ENCODE measurements around the gene IQCE. TPM values are rescaled to one million over a fixed set of nuclear protein-coding genes. Genes with fewer than 3 reads are reported as not detected.

The IQCE gene
- total RNA-seq, 1 experiment from 2014 or later, result 13.4 TPM

DNA sequence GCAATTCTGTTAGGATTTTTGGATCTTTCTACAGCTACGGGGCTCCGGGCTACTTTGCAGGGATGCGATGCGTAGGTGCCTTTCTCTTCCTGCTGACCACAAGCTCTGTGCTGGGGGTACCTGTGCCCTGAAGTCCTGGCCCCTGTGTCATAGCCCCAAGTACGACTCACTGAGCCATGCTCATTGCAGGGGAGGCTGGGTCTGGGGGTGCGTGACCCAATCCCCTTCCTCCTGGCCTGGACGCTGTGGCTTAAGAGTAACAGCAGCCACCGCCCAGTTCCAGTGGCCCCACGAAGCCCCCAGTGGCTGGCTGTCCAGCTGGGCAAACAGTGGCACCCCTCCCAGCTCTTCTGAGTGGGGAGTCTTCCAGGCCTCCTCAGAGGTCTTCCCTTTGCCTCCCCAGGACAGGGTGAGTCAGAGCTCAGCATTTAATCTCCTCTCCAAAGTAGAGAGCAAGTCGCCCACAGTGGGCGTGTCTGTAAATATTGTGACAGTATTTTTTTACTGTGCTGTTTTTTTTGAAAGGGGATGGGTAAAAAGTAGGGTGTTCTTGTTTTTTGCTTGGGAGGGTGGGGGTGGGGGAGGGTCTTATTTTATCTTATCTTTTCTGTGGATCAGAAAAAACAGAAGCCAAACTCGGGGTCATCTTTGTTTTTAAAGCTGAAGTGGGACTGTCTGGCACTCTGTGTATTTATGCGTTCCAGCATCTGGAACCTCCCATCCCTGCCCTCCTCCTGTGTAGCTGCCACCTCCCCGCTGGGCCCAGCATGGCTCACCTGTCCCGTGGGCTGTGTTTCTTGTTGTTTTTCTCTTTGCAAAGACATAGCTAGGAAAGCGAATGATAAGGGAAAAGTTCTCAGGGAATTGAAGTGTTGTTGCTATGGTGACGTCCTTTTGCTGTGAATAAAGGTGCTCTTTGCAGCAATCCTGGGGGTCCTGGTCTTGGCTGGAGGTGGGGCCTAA is 31.0 kb upstream of the IQCE start:
- Mint-ChIP-seq H3K27me3 (ENCODE audit: insufficient read depth, unreplicated experiment) (no peaks in the 10 kb centered on the region), H3K36me3 (ENCODE audit: insufficient read depth, unreplicated experiment) (no peaks in the 10 kb centered on the region), H3K4me3 (ENCODE audit: unreplicated experiment) (peak overlapping the region; percentile 38), H3K9me3 (ENCODE audit: unreplicated experiment) (no peaks in the 10 kb centered on the region), H3K27ac (ENCODE audit: unreplicated experiment) (peak overlapping the region; percentile 86), H3K4me1 (ENCODE audit: low read depth, unreplicated experiment) (peaks cover 15% of the 10 kb centered on the region)
- Histone ChIP-seq H3K4me1 (peaks cover 75% of the 10 kb centered on the region), H3K27me3 (replicated peaks; ENCODE audit: control insufficient read depth, insufficient read depth, low read length) (no peaks in the 10 kb centered on the region), H3K9me3 (no peaks in the 10 kb centered on the region), H3K4me3 (ENCODE audit: low read depth, low read length) (no peak overlapping the region), H3K36me3 (ENCODE audit: control insufficient read depth, insufficient read depth, low read length) (no peaks in the 10 kb centered on the region)
- no peak for TF ChIP-seq CTCF (IDR thresholded peaks at IDR 0.05; ENCODE audit: insufficient read depth in 1 of 2, low read depth in 1 of 2, low read length in 1 of 2, severe bottlenecking in 1 of 2, unreplicated experiment in 1 of 2)
- intact Hi-C loops (cut with micrococcal nuclease; ENCODE audit: unreplicated experiment), result no loop called here
- CTCF ChIA-PET, result interaction anchor here (0.6 to 1.4 kb wide), 3 partner anchors 28 to 206 kb away, joined by 4 to 6 read pairs (median 6); partner anchors contain the start of gene BRAT1
- DNase-seq, result peak; percentile 70 to 75
- POLR2A ChIA-PET, result interaction anchor here (0.5 to 0.6 kb wide), 2 partner anchors 32 to 146 kb away, joined by 3 to 5 read pairs; no protein-coding TSS in a partner anchor
- BruUV-seq (replicated peaks), result no TSS peak

GRCh38 chr7:2528481-2529095 is 30.2 kb upstream of the IQCE start:
- Mint-ChIP-seq H3K9me3 (ENCODE audit: unreplicated experiment) (no peaks in the 10 kb centered on the region), H3K4me1 (ENCODE audit: low read depth, unreplicated experiment) (peaks cover 12% of the 10 kb centered on the region), H3K4me3 (ENCODE audit: unreplicated experiment) (peak overlapping the region; percentile 38), H3K27me3 (ENCODE audit: insufficient read depth, unreplicated experiment) (no peaks in the 10 kb centered on the region), H3K36me3 (ENCODE audit: insufficient read depth, unreplicated experiment) (no peaks in the 10 kb centered on the region), H3K27ac (ENCODE audit: unreplicated experiment) (peak overlapping the region; percentile 86)
- Histone ChIP-seq H3K4me3 (ENCODE audit: low read depth, low read length) (no peak overlapping the region), H3K27me3 (replicated peaks; ENCODE audit: control insufficient read depth, insufficient read depth, low read length) (no peaks in the 10 kb centered on the region), H3K4me1 (peaks cover 67% of the 10 kb centered on the region), H3K9me3 (no peaks in the 10 kb centered on the region), H3K36me3 (ENCODE audit: control insufficient read depth, insufficient read depth, low read length) (no peaks in the 10 kb centered on the region)
- intact Hi-C loops (cut with micrococcal nuclease; ENCODE audit: unreplicated experiment), result no loop called here
- POLR2A ChIA-PET, result no interaction called here
- CTCF ChIA-PET, result no interaction called here
- no peak for TF ChIP-seq CTCF (IDR thresholded peaks at IDR 0.05; ENCODE audit: insufficient read depth in 1 of 2, low read depth in 1 of 2, low read length in 1 of 2, severe bottlenecking in 1 of 2, unreplicated experiment in 1 of 2)
- DNase-seq, result no peak
- no TSS peak for BruUV-seq (replicated peaks)

GRCh38 chr7:2529161-2530070 is 29.4 kb upstream of the IQCE start:
- H3K27me3 Mint-ChIP-seq (ENCODE audit: insufficient read depth, unreplicated experiment), result no peaks in the 10 kb centered on the region
- H3K4me3 Mint-ChIP-seq (ENCODE audit: unreplicated experiment), result no peak overlapping the region
- no peaks in the 10 kb centered on the region for H3K36me3 Mint-ChIP-seq (ENCODE audit: insufficient read depth, unreplicated experiment)
- Histone ChIP-seq H3K9me3 (no peaks in the 10 kb centered on the region), H3K4me1 (peaks cover 59% of the 10 kb centered on the region), H3K36me3 (ENCODE audit: control insufficient read depth, insufficient read depth, low read length) (no peaks in the 10 kb centered on the region), H3K27me3 (replicated peaks; ENCODE audit: control insufficient read depth, insufficient read depth, low read length) (no peaks in the 10 kb centered on the region), H3K4me3 (ENCODE audit: low read depth, low read length) (no peak overlapping the region)
- CTCF ChIA-PET, result no interaction called here
- TF ChIP-seq CTCF (IDR thresholded peaks at IDR 0.05; ENCODE audit: insufficient read depth in 1 of 2, low read depth in 1 of 2, low read length in 1 of 2, severe bottlenecking in 1 of 2, unreplicated experiment in 1 of 2), result no peak
- no TSS peak for BruUV-seq (replicated peaks)
- POLR2A ChIA-PET, result no interaction called here
- H3K4me1 Mint-ChIP-seq (ENCODE audit: low read depth, unreplicated experiment), result peaks cover 12% of the 10 kb centered on the region
- intact Hi-C loops (cut with micrococcal nuclease; ENCODE audit: unreplicated experiment), result no loop called here
- DNase-seq, result no peak
- peak overlapping the region; percentile 86 for H3K27ac Mint-ChIP-seq (ENCODE audit: unreplicated experiment)
- H3K9me3 Mint-ChIP-seq (ENCODE audit: unreplicated experiment), result no peaks in the 10 kb centered on the region

Data from Caco-2 (cell line).